H1 (cell line): ENCODE measurements around the gene CDH11. TPM values are rescaled to one million over a fixed set of nuclear protein-coding genes. Genes with fewer than 3 reads are reported as not detected.

ENCODE experiments used
- CTCF ChIA-PET: fragments of 300-600 bp; sonication (Branson Sonifier 250); formaldehyde crosslinking; loops from one replicate; lab custom pipeline; 2021; ENCODE audit not compliant: partially characterized antibody; lab: Charles Lee
- POLR2A ChIA-PET: fragments of 300-600 bp; sonication (Branson Sonifier 250); formaldehyde crosslinking; loops from one replicate; lab custom pipeline; 2021; ENCODE audit warnings: inconsistent platforms; ENCODE audit not compliant: partially characterized antibody; lab: Charles Lee
- DNase-seq, 2 experiments: peaks; one replicate each; pipeline versions ENCODE4 v3.0.0 to v3.0.0-alpha.2; 2010 to 2022; ENCODE audit warnings: low spot score in 2 of 2, low read depth in 1 of 2, mixed read lengths in 1 of 2
- FAIRE-seq: peaks from 2 replicates; lab custom pipeline; 2011; peaks lifted over from hg19 to GRCh38; lab: Jason Lieb, UNC
- H2AFZ ChIP-seq: 2 replicates; pipeline ENCODE4 v1.8.1; 2012; ENCODE audit warnings: low read length, inconsistent platforms
- H2AK5ac ChIP-seq: 2 replicates; pipeline ENCODE4 v1.6.1; 2013; ENCODE audit warnings: low read depth, low read length
- H2BK120ac ChIP-seq: replicated peaks from 2 replicates; pipeline ENCODE3; 2013; ENCODE audit warnings: low read depth, low read length, inconsistent platforms
- H2BK12ac ChIP-seq: 2 replicates; pipeline ENCODE4 v1.6.1; 2013; ENCODE audit warnings: low read depth, low read length
- H2BK15ac ChIP-seq: 2 replicates; pipeline ENCODE4 v1.6.1; 2013; ENCODE audit warnings: low read length
- H2BK20ac ChIP-seq: 2 replicates; pipeline ENCODE4 v1.6.1; 2013; ENCODE audit warnings: low read length
- H2BK5ac ChIP-seq: 2 replicates; pipeline ENCODE4 v1.6.1; 2013; ENCODE audit warnings: low read depth, low read length
- H3K14ac ChIP-seq: 2 replicates; pipeline ENCODE4 v1.6.1; 2013; ENCODE audit warnings: inconsistent platforms; ENCODE audit not compliant: insufficient read length
- H3K18ac ChIP-seq: 2 replicates; pipeline ENCODE4 v1.6.1; 2013; ENCODE audit warnings: low read length; ENCODE audit errors: extremely low read depth
- H3K23ac ChIP-seq: 2 replicates; pipeline ENCODE4 v1.6.1; 2013; ENCODE audit warnings: inconsistent platforms; ENCODE audit not compliant: insufficient read length
- H3K23me2 ChIP-seq: 2 replicates; pipeline ENCODE4 v1.6.1; 2013; ENCODE audit warnings: low read depth, low read length
- H3K27ac ChIP-seq: 2 replicates; pipeline ENCODE4 v1.6.1; 2011; ENCODE audit warnings: low read depth, low read length, inconsistent platforms
- H3K27me3 ChIP-seq, 4 experiments: replicated peaks in 1 of 4; 1 replicate in 1 of 4; 2 replicates in 3 of 4; pipeline versions ENCODE4 v1.6.1 to v1.8.1; 2011 to 2013; ENCODE audit warnings: low read length in 3 of 4, mild to moderate bottlenecking in 3 of 4, inconsistent platforms in 2 of 4, mixed read lengths in 2 of 4, moderate library complexity in 1 of 4; ENCODE audit not compliant: control insufficient read depth in 3 of 4, insufficient read depth in 3 of 4; ENCODE audit errors: extremely low read depth in 1 of 4
- H3K36me3 ChIP-seq, 4 experiments: 2 replicates each; pipeline versions ENCODE4 v1.6.1 to v1.8.1; 2011 to 2013; ENCODE audit warnings: mild to moderate bottlenecking in 4 of 4, low read length in 3 of 4, moderate library complexity in 2 of 4, control low read depth in 1 of 4, inconsistent platforms in 1 of 4; ENCODE audit not compliant: insufficient read depth in 4 of 4, control insufficient read depth in 2 of 4
- H3K4ac ChIP-seq: replicated peaks from 2 replicates; pipeline ENCODE3; 2013; ENCODE audit warnings: low read length, low read depth, mixed read lengths, inconsistent platforms; ENCODE audit not compliant: insufficient read length
- H3K4me1 ChIP-seq, 4 experiments: replicated peaks in 1 of 4; 1 replicate in 1 of 4; 2 replicates in 3 of 4; pipeline versions ENCODE4 v1.6.1 to v1.8.1; 2011 to 2013; ENCODE audit warnings: low read length in 3 of 4, inconsistent platforms in 2 of 4, mixed read lengths in 1 of 4; ENCODE audit not compliant: insufficient read depth in 4 of 4, control insufficient read depth in 3 of 4
- H3K4me2 ChIP-seq, 2 experiments: 2 replicates each; pipeline versions ENCODE4 v1.6.1 to v1.8.1; 2011 to 2013; ENCODE audit warnings: low read depth in 2 of 2, low read length in 2 of 2, control low read depth in 1 of 2, inconsistent platforms in 1 of 2, mild to moderate bottlenecking in 1 of 2; ENCODE audit not compliant: insufficient read depth in 1 of 2
- H3K4me3 ChIP-seq, 4 experiments: fragments of 200-600, 300-600 bp in 1 of 4; sonication (generic), shearing (Covaris generic), sonication (Bioruptor Twin) in 1 of 4; 2 replicates each; pipeline versions ENCODE4 v1.5.1 to v1.8.1; 2011 to 2016; ENCODE audit warnings: low read length in 4 of 4, low read depth in 3 of 4, control low read depth in 2 of 4, inconsistent platforms in 2 of 4, mild to moderate bottlenecking in 2 of 4, mixed read lengths in 1 of 4, moderate library complexity in 1 of 4; ENCODE audit not compliant: insufficient read depth in 2 of 4; ENCODE audit errors: extremely low read depth in 1 of 4
- H3K56ac ChIP-seq: replicated peaks from 2 replicates; pipeline ENCODE3; 2013; ENCODE audit warnings: low read depth, mild to moderate bottlenecking, mixed read lengths, low read length, inconsistent platforms; ENCODE audit not compliant: insufficient read length
- H3K79me1 ChIP-seq: 2 replicates; pipeline ENCODE4 v1.6.1; 2013; ENCODE audit warnings: low read depth, low read length, control low read depth
- H3K79me2 ChIP-seq, 2 experiments: 2 replicates each; pipeline versions ENCODE4 v1.6.1 to v1.8.1; 2012 to 2013; ENCODE audit warnings: low read length in 2 of 2, mild to moderate bottlenecking in 2 of 2, inconsistent platforms in 1 of 2; ENCODE audit not compliant: insufficient read depth in 2 of 2, control insufficient read depth in 1 of 2
- H3K9ac ChIP-seq, 4 experiments: replicated peaks in 1 of 4; 1 replicate in 1 of 4; 2 replicates in 3 of 4; pipeline versions ENCODE4 v1.6.1 to v1.8.1; 2011 to 2013; ENCODE audit warnings: low read depth in 3 of 4, low read length in 3 of 4, control low read depth in 2 of 4, mild to moderate bottlenecking in 2 of 4, moderate library complexity in 2 of 4, inconsistent platforms in 1 of 4; ENCODE audit errors: extremely low read depth in 1 of 4
- H3K9me3 ChIP-seq, 2 experiments: 2 replicates each; pipeline versions ENCODE4 v1.6.1 to v1.8.1; 2012 to 2013; ENCODE audit warnings: mild to moderate bottlenecking in 2 of 2, moderate library complexity in 2 of 2, control low read depth in 1 of 2, inconsistent platforms in 1 of 2, low read depth in 1 of 2, low read length in 1 of 2, mixed read lengths in 1 of 2; ENCODE audit not compliant: insufficient read depth in 2 of 2
- H4K20me1 ChIP-seq, 2 experiments: replicated peaks in 1 of 2; 2 replicates each; pipeline versions ENCODE3 to v1.8.1; 2011 to 2013; ENCODE audit warnings: inconsistent platforms in 2 of 2, low read length in 2 of 2, mild to moderate bottlenecking in 1 of 2; ENCODE audit not compliant: insufficient read depth in 2 of 2, control insufficient read depth in 1 of 2
- H4K5ac ChIP-seq: 2 replicates; pipeline ENCODE4 v1.6.1; 2013; ENCODE audit warnings: low read length, low read depth, mixed read lengths, inconsistent platforms; ENCODE audit not compliant: insufficient read length
- H4K8ac ChIP-seq: 2 replicates; pipeline ENCODE4 v1.8.0; 2013; ENCODE audit warnings: mild to moderate bottlenecking, moderate library complexity, low read length, inconsistent platforms; ENCODE audit not compliant: insufficient read depth; ENCODE audit errors: extremely low read depth
- H4K91ac ChIP-seq: replicated peaks from 2 replicates; pipeline ENCODE3; 2013; ENCODE audit warnings: low read length, mixed read lengths, inconsistent platforms; ENCODE audit not compliant: insufficient read length
- BACH1 ChIP-seq: IDR thresholded peaks from 2 replicates; pipeline ENCODE4 v1.6.1; 2012; ENCODE audit warnings: low read length, improper control_type of control experiment
- CBX8 ChIP-seq: fragments of 300-800, 300-1000 bp; sonication (generic); IDR thresholded peaks from 2 replicates; pipeline ENCODE4 v1.7.1; 2016; ENCODE audit warnings: low read depth, low read length, borderline replicate concordance
- FOSL1 ChIP-seq: IDR thresholded peaks from 2 replicates; pipeline ENCODE4 v1.6.1; 2011; ENCODE audit warnings: mild to moderate bottlenecking, low read depth, low read length, moderate library complexity; ENCODE audit not compliant: insufficient read depth
- POU5F1 ChIP-seq: IDR thresholded peaks from 2 replicates; pipeline ENCODE4 v1.6.1; 2011; ENCODE audit warnings: low read depth, mild to moderate bottlenecking, low read length, moderate library complexity
- SIX5 ChIP-seq: IDR thresholded peaks from 2 replicates; pipeline ENCODE4 v1.6.1; 2011; ENCODE audit warnings: mild to moderate bottlenecking, low read depth, low read length
- WGBS, 2 experiments: shearing (Covaris generic) in 1 of 2; methylation state at CpG; one replicate each; pipeline versions ENCODE4 v1.1.6 to v1.1.7; 2013 to 2015; ENCODE audit warnings: low lambda C conversion rate in 2 of 2, mixed read lengths in 2 of 2, inconsistent platforms in 1 of 2, low coverage in 1 of 2, missing lambda C conversion rate in 1 of 2; ENCODE audit not compliant: insufficient replicate concordance in 2 of 2, insufficient coverage in 1 of 2, insufficient read length in 1 of 2; ENCODE audit errors: extremely low coverage in 1 of 2, missing lambda C conversion rate in 1 of 2; 5-methylcytosine and 5-hydroxymethylcytosine counted together
- polyA plus RNA-seq, 7 experiments: library from polyadenylated mRNA; depleted of rRNA in 3 of 7; stranded (reverse) in 5 of 7; unstranded in 2 of 7; fragments of >200 nt in 5 of 7; fragments of 200-250 nt in 2 of 7; gene quantifications; 1 replicate in 5 of 7; 2 replicates in 1 of 7; 4 replicates in 1 of 7; pipeline versions ENCODE4 v1.2.1 to v1.2.3, GENCODE V29; 2011 to 2013; ENCODE audit warnings: missing spikeins in 2 of 7, mixed read lengths in 2 of 7
- total RNA-seq: library from RNA; stranded (reverse); fragmentation: NEBNext Ultra II Directional; extraction: Animal tissue kit (Norgen Biotek cat#: 25700); gene quantifications from 2 replicates; pipeline ENCODE4 v1.2.1, GENCODE V29; 2021

Gene CDH11
- total and polyA plus RNA-seq, 2 of the 8 experiments (the other 6 are each of a cell fraction or from before 2014, with no cell fraction given): 3.3 to 8.4 TPM

DNA sequence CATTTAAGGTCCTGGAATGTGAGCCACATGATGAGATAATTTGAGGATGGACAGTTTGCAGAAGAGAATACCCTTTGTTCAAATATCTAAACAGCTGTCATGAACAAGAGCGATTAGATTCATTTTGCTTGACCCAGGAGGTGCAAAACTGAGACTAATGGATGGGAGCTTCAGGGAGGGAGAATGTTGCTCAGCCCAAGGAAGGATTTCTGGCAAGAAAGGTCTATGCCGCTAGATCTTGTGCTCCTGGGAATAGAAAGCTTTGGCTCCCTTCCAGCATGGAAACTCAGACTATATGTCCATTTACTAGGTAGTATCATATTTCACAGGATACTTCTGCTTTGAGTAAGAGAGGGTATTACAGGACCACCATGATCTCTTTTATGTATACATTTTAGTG, 14.8 kb upstream of the CDH11 start:
- H3K79me1 ChIP-seq: no peaks in the 10 kb centered on the region

More for the DNA sequence above, 14.8 kb upstream of the CDH11 start:
- H3K23ac ChIP-seq: no peak overlapping the region
- H3K4me2 ChIP-seq: no peak overlapping the region
- no peaks in the 10 kb centered on the region; the same call in 1 of the 2 replicates for H3K23me2 ChIP-seq
- H2BK120ac ChIP-seq: no peak overlapping the region
- no peaks in the 10 kb centered on the region for H3K4me1 ChIP-seq
- no peak overlapping the region for H2AFZ ChIP-seq
- no peak overlapping the region for H3K4me3 ChIP-seq
- ChIA-PET POLR2A (no interaction called here), CTCF (no interaction called here)
- no peak overlapping the region for H3K56ac ChIP-seq
- no peak overlapping the region for H3K4ac ChIP-seq
- no peak overlapping the region for H3K14ac ChIP-seq
- no peak overlapping the region for H3K27ac ChIP-seq
- no peak overlapping the region for H2AK5ac ChIP-seq
- no peaks in the 10 kb centered on the region for H3K79me2 ChIP-seq
- H2BK20ac ChIP-seq: no peak overlapping the region
- H4K20me1 ChIP-seq: no peaks in the 10 kb centered on the region
- no peaks in the 10 kb centered on the region for H3K36me3 ChIP-seq
- no peak overlapping the region for H3K18ac ChIP-seq
- WGBS, 2 experiments: 83% methylated on average over 2 of the region's 2 CpGs; no CpG with 5 or more reads in 1 of the 2 experiments
- H4K5ac ChIP-seq: no peak overlapping the region
- H3K9me3 ChIP-seq: no peaks in the 10 kb centered on the region
- no peak overlapping the region for H2BK15ac ChIP-seq
- H2BK12ac ChIP-seq: no peak overlapping the region
- H4K8ac ChIP-seq: no peak overlapping the region
- TF ChIP-seq BACH1 (no peak), SIX5 (no peak), FOSL1 (no peak), POU5F1 (no peak), CBX8 (no peak)
- no peak overlapping the region for H4K91ac ChIP-seq
- DNase-seq: no peak
- no peaks in the 10 kb centered on the region; a peak in 1 of 7 replicates for H3K27me3 ChIP-seq
- FAIRE-seq: no peak
- no peak overlapping the region for H2BK5ac ChIP-seq
- H3K9ac ChIP-seq: no peak overlapping the region
